ENCODE data around the gene IL1R1. TPM values are rescaled to one million over a fixed set of nuclear protein-coding genes. Genes with fewer than 3 reads are reported as not detected.

The IL1R1 gene
- total RNA-seq, 1 donor from 2014 or later, result 79.6 TPM

DNA sequence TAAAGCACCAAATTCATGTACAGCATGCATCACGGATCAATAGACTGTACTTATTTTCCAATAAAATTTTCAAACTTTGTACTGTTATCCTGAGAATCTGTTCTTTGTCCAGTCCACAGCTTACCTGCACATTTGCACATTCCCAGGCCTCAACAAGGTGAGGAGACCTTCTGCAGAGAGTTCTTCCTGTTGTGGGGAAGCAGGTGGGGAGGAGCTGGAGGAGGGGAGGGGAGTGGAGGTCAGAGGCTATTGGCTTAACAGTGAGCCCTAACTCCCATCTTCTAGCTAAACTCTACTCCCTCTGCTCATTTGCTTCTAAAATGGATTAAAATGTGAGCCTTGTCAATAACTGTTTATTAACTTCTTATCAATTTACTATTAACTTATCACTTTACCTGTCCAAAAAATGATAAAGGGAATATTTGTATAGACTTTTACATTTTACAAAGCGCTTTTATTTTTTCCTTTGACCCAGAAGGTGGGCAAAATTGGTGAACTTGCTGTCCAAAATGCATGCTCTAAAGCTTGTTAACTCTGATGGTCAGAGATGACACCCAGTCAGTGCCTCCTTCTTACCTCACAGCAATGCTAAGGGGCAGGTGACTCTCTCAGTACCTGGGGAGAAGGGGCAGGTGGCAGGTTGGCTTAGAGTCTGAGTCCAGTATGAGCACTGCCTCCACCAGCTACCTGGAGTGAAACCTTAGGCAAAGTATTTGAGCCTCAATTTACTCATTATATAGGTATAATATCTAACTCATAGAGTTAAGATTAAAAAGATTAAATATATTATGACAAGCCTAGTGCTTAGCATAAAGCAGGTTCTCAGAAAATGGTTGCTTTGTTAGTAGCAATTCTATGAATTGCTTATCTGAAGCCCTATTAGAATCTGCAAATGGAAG is 37.5 kb downstream of the IL1R1 start:
- Histone ChIP-seq H3K4me1 (no peaks in the 10 kb centered on the region), H3K36me3 (peaks cover 0 to 34% of the 10 kb centered on the region in 2 donors), H3K4me3 (no peak overlapping the region), H3K27ac (no peak overlapping the region), H3K27me3 (no peaks in the 10 kb centered on the region), H3K9me3 (no peaks in the 10 kb centered on the region)
- TF ChIP-seq POLR2AphosphoS5 (IDR thresholded peaks at IDR 0.05; ENCODE audit: insufficient read depth in 1 of 2, low read depth in 1 of 2) (no peak), POLR2A (IDR thresholded peaks at IDR 0.05) (no peak)
- no peak for DNase-seq (ENCODE audit: extremely low spot score in 2 of 2)
- intact Hi-C loops (cut with DNase I), result no loop called here

DNA sequence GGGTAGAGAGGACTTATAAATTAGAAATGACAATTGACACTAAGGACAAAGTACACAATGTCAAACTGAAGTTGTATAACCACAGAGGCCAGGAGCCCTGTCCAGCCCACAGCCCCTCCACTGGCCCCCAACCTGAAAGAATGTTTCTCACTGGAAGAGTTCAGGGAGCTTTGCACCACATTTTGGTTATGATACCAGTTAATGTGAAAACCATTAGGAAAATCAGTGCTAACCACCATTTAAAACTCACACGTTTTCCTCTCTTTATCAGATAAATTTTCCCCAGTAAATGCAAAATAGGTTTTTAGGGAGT is 38.1 kb downstream of the IL1R1 start:
- H3K27ac ChIP-seq, result no peak overlapping the region
- no peaks in the 10 kb centered on the region for H3K4me1 ChIP-seq
- DNase-seq (ENCODE audit: extremely low spot score in 2 of 2), result no peak
- H3K27me3 ChIP-seq, result no peaks in the 10 kb centered on the region
- H3K36me3 ChIP-seq, result peaks cover 0 to 28% of the 10 kb centered on the region in 2 donors
- TF ChIP-seq, protein P1, sequence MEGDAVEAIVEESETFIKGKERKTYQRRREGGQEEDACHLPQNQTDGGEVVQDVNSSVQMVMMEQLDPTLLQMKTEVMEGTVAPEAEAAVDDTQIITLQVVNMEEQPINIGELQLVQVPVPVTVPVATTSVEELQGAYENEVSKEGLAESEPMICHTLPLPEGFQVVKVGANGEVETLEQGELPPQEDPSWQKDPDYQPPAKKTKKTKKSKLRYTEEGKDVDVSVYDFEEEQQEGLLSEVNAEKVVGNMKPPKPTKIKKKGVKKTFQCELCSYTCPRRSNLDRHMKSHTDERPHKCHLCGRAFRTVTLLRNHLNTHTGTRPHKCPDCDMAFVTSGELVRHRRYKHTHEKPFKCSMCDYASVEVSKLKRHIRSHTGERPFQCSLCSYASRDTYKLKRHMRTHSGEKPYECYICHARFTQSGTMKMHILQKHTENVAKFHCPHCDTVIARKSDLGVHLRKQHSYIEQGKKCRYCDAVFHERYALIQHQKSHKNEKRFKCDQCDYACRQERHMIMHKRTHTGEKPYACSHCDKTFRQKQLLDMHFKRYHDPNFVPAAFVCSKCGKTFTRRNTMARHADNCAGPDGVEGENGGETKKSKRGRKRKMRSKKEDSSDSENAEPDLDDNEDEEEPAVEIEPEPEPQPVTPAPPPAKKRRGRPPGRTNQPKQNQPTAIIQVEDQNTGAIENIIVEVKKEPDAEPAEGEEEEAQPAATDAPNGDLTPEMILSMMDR (IDR thresholded peaks at IDR 0.05), result no peak
- TF ChIP-seq POLR2A (IDR thresholded peaks at IDR 0.05) (no peak), POLR2AphosphoS5 (IDR thresholded peaks at IDR 0.05; ENCODE audit: insufficient read depth in 1 of 2, low read depth in 1 of 2) (no peak)
- H3K4me3 ChIP-seq, result no peak overlapping the region
- intact Hi-C loops (cut with DNase I), result no loop called here
- H3K9me3 ChIP-seq, result no peaks in the 10 kb centered on the region

DNA sequence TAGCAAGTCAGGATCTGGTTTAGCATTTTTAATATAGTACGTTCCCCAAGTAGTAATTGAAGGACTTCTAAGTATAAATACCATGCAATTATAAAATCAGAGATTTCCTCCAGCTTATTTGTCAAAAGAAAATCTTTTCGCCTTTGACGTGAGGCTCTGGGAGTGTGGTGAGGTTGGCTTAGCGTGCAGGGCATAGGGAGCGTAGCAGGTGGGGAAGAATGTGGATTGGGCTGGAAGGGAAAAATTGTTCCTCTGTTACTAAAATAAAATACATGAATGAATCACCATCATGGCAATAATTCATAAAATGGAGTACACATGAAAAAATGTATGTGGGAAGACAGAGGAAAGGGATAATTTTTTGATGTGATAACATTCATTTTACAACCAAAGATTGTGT is 38.8 kb downstream of the IL1R1 start:
- Histone ChIP-seq H3K4me3 (no peak overlapping the region), H3K9me3 (no peaks in the 10 kb centered on the region), H3K36me3 (peaks cover 0 to 20% of the 10 kb centered on the region in 2 donors), H3K27me3 (no peaks in the 10 kb centered on the region), H3K4me1 (no peaks in the 10 kb centered on the region), H3K27ac (no peak overlapping the region)
- no peak for TF ChIP-seq POLR2A (IDR thresholded peaks at IDR 0.05)
- TF ChIP-seq, protein P1 (IDR thresholded peaks at IDR 0.05), result no peak
- no peak for TF ChIP-seq POLR2AphosphoS5 (IDR thresholded peaks at IDR 0.05; ENCODE audit: insufficient read depth in 1 of 2, low read depth in 1 of 2)
- intact Hi-C loops (cut with DNase I), result no loop called here
- no peak for DNase-seq (ENCODE audit: extremely low spot score in 2 of 2)

DNA sequence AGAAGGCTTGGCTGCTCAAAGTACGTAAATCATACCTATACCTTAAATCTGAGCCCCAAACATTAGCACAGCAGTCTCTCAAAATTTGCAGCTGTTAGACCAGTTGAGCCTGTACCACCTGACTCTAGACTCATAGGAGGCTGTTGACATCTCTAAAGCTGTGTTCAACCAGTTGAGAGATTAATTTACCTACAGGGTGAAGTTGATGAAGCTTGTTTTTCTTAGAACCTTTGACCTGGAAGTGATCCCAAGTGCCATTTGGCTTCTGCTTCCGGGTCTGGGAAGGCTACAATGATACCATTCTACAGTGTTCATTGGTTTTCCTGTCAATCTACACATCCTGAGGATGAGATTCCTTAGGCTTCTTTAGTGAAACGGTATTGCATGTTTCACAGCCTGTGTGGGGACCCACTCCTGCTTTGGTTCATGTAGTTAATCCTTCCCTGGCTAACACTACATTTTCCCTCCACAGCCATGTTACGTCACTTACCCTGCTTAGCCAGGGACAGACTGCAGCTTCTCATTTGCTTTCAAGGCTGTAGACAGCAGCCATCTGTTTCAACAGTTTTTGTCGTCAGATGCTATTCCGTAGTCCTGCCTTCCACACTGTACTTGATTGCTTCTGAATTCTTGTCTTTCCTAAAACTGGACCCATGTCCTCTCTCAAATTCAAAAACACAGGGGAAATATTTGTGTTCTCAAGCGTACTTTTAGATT is 39.5 kb downstream of the IL1R1 start:
- H3K27ac ChIP-seq, result no peak overlapping the region
- no peak for DNase-seq (ENCODE audit: extremely low spot score in 2 of 2)
- H3K27me3 ChIP-seq, result no peaks in the 10 kb centered on the region
- intact Hi-C loops (cut with DNase I), result no loop called here
- H3K36me3 ChIP-seq, result peaks cover 0 to 13% of the 10 kb centered on the region in 2 donors
- no peak overlapping the region for H3K4me3 ChIP-seq
- no peaks in the 10 kb centered on the region for H3K9me3 ChIP-seq
- TF ChIP-seq POLR2A (IDR thresholded peaks at IDR 0.05) (no peak), POLR2AphosphoS5 (IDR thresholded peaks at IDR 0.05; ENCODE audit: insufficient read depth in 1 of 2, low read depth in 1 of 2) (peak in 1 of 2 donors; percentile 55)
- H3K4me1 ChIP-seq, result peaks cover 7% of the 10 kb centered on the region

DNA sequence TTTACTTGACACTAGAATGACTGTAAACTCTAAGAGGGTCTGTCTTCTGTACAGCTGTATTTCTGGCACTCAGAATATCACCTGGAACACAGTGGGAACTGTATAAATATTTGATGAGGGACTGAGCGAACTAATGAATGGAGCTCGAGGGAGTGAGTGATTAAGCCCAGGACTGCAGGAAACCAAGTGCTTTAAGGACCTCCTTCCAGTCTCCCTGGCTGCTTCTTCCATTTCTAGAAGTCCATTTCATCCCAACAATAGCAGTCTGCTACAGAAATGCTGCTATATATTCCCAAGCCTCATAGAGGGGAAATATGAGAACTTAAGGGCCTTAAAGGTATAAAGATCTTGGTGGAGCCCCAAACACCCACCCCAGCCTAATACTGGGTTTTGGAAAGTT is 41.5 kb downstream of the IL1R1 start:
- intact Hi-C loops (cut with DNase I), result no loop called here
- no peaks in the 10 kb centered on the region for H3K27me3 ChIP-seq
- peaks cover 0 to 6% of the 10 kb centered on the region in 2 donors for H3K36me3 ChIP-seq
- H3K4me3 ChIP-seq, result no peak overlapping the region
- H3K27ac ChIP-seq, result no peak overlapping the region
- no peak for DNase-seq (ENCODE audit: extremely low spot score in 2 of 2)
- H3K4me1 ChIP-seq, result peaks cover 10% of the 10 kb centered on the region
- TF ChIP-seq, protein P1 (IDR thresholded peaks at IDR 0.05), result no peak
- no peak for TF ChIP-seq POLR2AphosphoS5 (IDR thresholded peaks at IDR 0.05; ENCODE audit: insufficient read depth in 1 of 2, low read depth in 1 of 2)
- TF ChIP-seq POLR2A (IDR thresholded peaks at IDR 0.05), result no peak
- no peaks in the 10 kb centered on the region for H3K9me3 ChIP-seq
